Endodermal cell (in vitro differentiated cells): ENCODE measurements around the gene NUP214. TPM values are rescaled to one million over a fixed set of nuclear protein-coding genes. Genes with fewer than 3 reads are reported as not detected.

ENCODE experiments used
- DNase-seq: peaks from one replicate; pipeline ENCODE4 v3.0.0-alpha.2; 2017
- H3K27ac ChIP-seq: 2 replicates; pipeline ENCODE4 v1.5.1; 2013; ENCODE audit warnings: mild to moderate bottlenecking, low read depth, low read length, moderate library complexity
- H3K27me3 ChIP-seq: 2 replicates; pipeline ENCODE4 v1.6.1; 2013; ENCODE audit warnings: mild to moderate bottlenecking, low read length, moderate library complexity; ENCODE audit not compliant: insufficient read depth, control insufficient read depth, poor library complexity, severe bottlenecking
- H3K36me3 ChIP-seq: 2 replicates; pipeline ENCODE4 v1.7.0; 2013; ENCODE audit warnings: mild to moderate bottlenecking, low read length, moderate library complexity; ENCODE audit not compliant: control insufficient read depth, insufficient read depth
- H3K4me1 ChIP-seq: one replicate; pipeline ENCODE4 v1.7.0; 2013; ENCODE audit warnings: low read length; ENCODE audit not compliant: control insufficient read depth, insufficient read depth
- H3K4me3 ChIP-seq: 2 replicates; pipeline ENCODE4 v1.5.1; 2013; ENCODE audit warnings: mild to moderate bottlenecking, low read length, moderate library complexity
- H3K9ac ChIP-seq: 2 replicates; pipeline ENCODE4 v1.6.1; 2013; ENCODE audit warnings: mild to moderate bottlenecking, low read length, moderate library complexity; ENCODE audit not compliant: poor library complexity, severe bottlenecking; ENCODE audit errors: extremely low read depth
- H3K9me3 ChIP-seq: 2 replicates; pipeline ENCODE4 v1.6.1; 2013; ENCODE audit warnings: mild to moderate bottlenecking, low read length, moderate library complexity; ENCODE audit not compliant: control insufficient read depth
- H3K27ac Mint-ChIP-seq: 2 replicates; pipeline ENCODE4 v1.8.0; 2020; ENCODE audit warnings: mixed read lengths
- H3K27me3 Mint-ChIP-seq: 2 replicates; pipeline ENCODE4 v1.8.0; 2021; ENCODE audit warnings: mild to moderate bottlenecking, mixed read lengths; ENCODE audit not compliant: insufficient read depth
- H3K36me3 Mint-ChIP-seq: 2 replicates; pipeline ENCODE4 v1.8.0; 2020; ENCODE audit warnings: low read depth, mixed read lengths
- H3K4me1 Mint-ChIP-seq: 2 replicates; pipeline ENCODE4 v1.8.0; 2020; ENCODE audit warnings: mixed read lengths
- H3K4me3 Mint-ChIP-seq: 2 replicates; pipeline ENCODE4 v1.8.0; 2020; ENCODE audit warnings: mild to moderate bottlenecking, moderate library complexity, mixed read lengths
- H3K9me3 Mint-ChIP-seq: 2 replicates; pipeline ENCODE4 v1.8.0; 2020; ENCODE audit warnings: mild to moderate bottlenecking, mixed read lengths
- CTCF ChIP-seq: fragments of 200-600 bp; sonication (generic); conservative IDR thresholded peaks from 2 replicates; pipeline ENCODE4 v1.5.0; 2021; ENCODE audit warnings: antibody characterized with exemption, mild to moderate bottlenecking
- WGBS, 2 experiments: methylation state at CpG; one replicate each; pipeline versions ENCODE4 v1.1.5 to v1.1.7; 2013; ENCODE audit warnings: missing lambda C conversion rate in 2 of 2, mixed read lengths in 1 of 2; ENCODE audit not compliant: insufficient coverage in 1 of 2, insufficient read length in 1 of 2; 5-methylcytosine and 5-hydroxymethylcytosine counted together
- total RNA-seq, 2 donors: library from RNA; stranded (reverse); fragmentation: NEBNext Ultra II Directional in 1 of 2; extraction: Animal tissue kit (Norgen Biotek cat#: 25700) in 1 of 2; gene quantifications; 2 replicates in 1 of 2; 3 replicates in 1 of 2; pipeline ENCODE4 v1.2.1, GENCODE V29; 2021

NUP214 gene
- total RNA-seq, 2 donors from 2014 or later: 56.7 to 59.9 TPM

GRCh38 chr9:131094622-131095021 is 30.8 kb upstream of the NUP214 start:
- H3K27ac Mint-ChIP-seq: no peak overlapping the region
- H3K9me3 ChIP-seq: no peaks in the 10 kb centered on the region
- H3K9ac ChIP-seq: no peak overlapping the region
- no peak for TF ChIP-seq CTCF
- no peak for DNase-seq
- H3K27ac ChIP-seq: no peak overlapping the region
- peaks cover 20% of the 10 kb centered on the region for H3K4me1 ChIP-seq
- H3K9me3 Mint-ChIP-seq: no peaks in the 10 kb centered on the region
- H3K36me3 Mint-ChIP-seq: peaks cover 2% of the 10 kb centered on the region
- H3K27me3 Mint-ChIP-seq: peaks cover 16% of the 10 kb centered on the region
- no peaks in the 10 kb centered on the region for H3K27me3 ChIP-seq
- peaks cover 20% of the 10 kb centered on the region for H3K4me1 Mint-ChIP-seq
- H3K4me3 Mint-ChIP-seq: no peak overlapping the region
- no peak overlapping the region for H3K4me3 ChIP-seq
- no peaks in the 10 kb centered on the region for H3K36me3 ChIP-seq
- whole genome bisulfite sequencing, 2 experiments: 88 to 91% methylated on average over 12 of the region's 12 CpGs

GRCh38 chr9:131095666-131096268 is 29.6 kb upstream of the NUP214 start:
- Mint-ChIP-seq H3K9me3 (no peaks in the 10 kb centered on the region), H3K4me3 (peak overlapping the region; percentile 75), H3K27me3 (peaks cover 16% of the 10 kb centered on the region), H3K4me1 (peaks cover 20% of the 10 kb centered on the region), H3K27ac (no peak overlapping the region), H3K36me3 (peaks cover 2% of the 10 kb centered on the region)
- TF ChIP-seq CTCF: no peak
- H3K9me3 ChIP-seq: no peaks in the 10 kb centered on the region
- peaks cover 20% of the 10 kb centered on the region for H3K4me1 ChIP-seq
- no peaks in the 10 kb centered on the region for H3K36me3 ChIP-seq
- DNase-seq: no peak
- H3K9ac ChIP-seq: peak overlapping the region; percentile 18
- H3K4me3 ChIP-seq: peak overlapping the region; percentile 64
- no peaks in the 10 kb centered on the region for H3K27me3 ChIP-seq
- no peak overlapping the region for H3K27ac ChIP-seq
- 47 to 72% methylated on average over 9 to 16 of the region's 16 CpGs for WGBS, 2 experiments

- peaks cover 16% of the 10 kb centered on the region for H3K27me3 Mint-ChIP-seq
- H3K4me1 Mint-ChIP-seq: peaks cover 20% of the 10 kb centered on the region
- Histone ChIP-seq H3K36me3 (no peaks in the 10 kb centered on the region), H3K4me1 (peaks cover 20% of the 10 kb centered on the region), H3K9ac (peak within 1 kb of the TSS; percentile 79), H3K4me3 (peak within 1 kb of the TSS; percentile 85), H3K9me3 (no peaks in the 10 kb centered on the region), H3K27me3 (no peaks in the 10 kb centered on the region), H3K27ac (peak within 1 kb of the TSS; percentile 72)
- H3K36me3 Mint-ChIP-seq: peaks cover 2% of the 10 kb centered on the region
- peak; percentile 60 for TF ChIP-seq CTCF
- H3K4me3 Mint-ChIP-seq: peak within 1 kb of the TSS; percentile 75
- peak; percentile 97 for DNase-seq
- peak within 1 kb of the TSS; percentile 65 for H3K27ac Mint-ChIP-seq
- WGBS, 2 experiments: 0 to 1% methylated on average over 19 to 87 of the region's 99 CpGs
- no peaks in the 10 kb centered on the region for H3K9me3 Mint-ChIP-seq
These were observed 28.9 kb upstream of the NUP214 start, which contains the start of gene AIF1L for GRCh38 chr9:131096269-131097125. Gene AIF1L (plus strand): TSS chr9:131096531. CDS start chr9:131096630, 99 bp downstream.
